Type B pancreatic cell (in vitro differentiated cells): ENCODE data around the gene STPG4. TPM values are rescaled to one million over a fixed set of nuclear protein-coding genes. Genes with fewer than 3 reads are reported as not detected.

Source experiments
- DNase-seq: peaks from one replicate; pipeline ENCODE4 v3.0.0; 2021; ENCODE audit warnings: mixed read lengths; ENCODE audit not compliant: unreplicated experiment; ENCODE audit errors: extremely low spot score
- H3K27ac Mint-ChIP-seq: 2 replicates; pipeline ENCODE4 v1.8.0; 2021; ENCODE audit warnings: mild to moderate bottlenecking, mixed read lengths
- H3K27me3 Mint-ChIP-seq: 2 replicates; pipeline ENCODE4 v1.8.0; 2021; ENCODE audit warnings: mixed read lengths
- H3K36me3 Mint-ChIP-seq: 2 replicates; pipeline ENCODE4 v1.8.0; 2021; ENCODE audit warnings: mixed read lengths
- H3K4me1 Mint-ChIP-seq: one replicate; pipeline ENCODE4 v1.8.0; 2021; ENCODE audit warnings: mixed read lengths; ENCODE audit not compliant: unreplicated experiment
- H3K4me3 Mint-ChIP-seq: 2 replicates; pipeline ENCODE4 v1.8.0; 2021; ENCODE audit warnings: mild to moderate bottlenecking, mixed read lengths
- H3K9me3 Mint-ChIP-seq: 2 replicates; pipeline ENCODE4 v1.8.0; 2021; ENCODE audit warnings: mixed read lengths
- total RNA-seq: library from RNA; stranded (reverse); gene quantifications from 2 replicates; pipeline ENCODE4 v1.2.1, GENCODE V29; 2021; ENCODE audit warnings: low replicate concordance
- TF ChIP-seq, protein P1 (sequence below): fragments of 200-600 bp; sonication (generic); conservative IDR thresholded peaks from 2 replicates; pipeline ENCODE4 v1.5.0; 2021; ENCODE audit warnings: antibody characterized with exemption, mild to moderate bottlenecking

STPG4 gene
- total RNA-seq, 1 donor from 2014 or later = 0.36 TPM

DNA sequence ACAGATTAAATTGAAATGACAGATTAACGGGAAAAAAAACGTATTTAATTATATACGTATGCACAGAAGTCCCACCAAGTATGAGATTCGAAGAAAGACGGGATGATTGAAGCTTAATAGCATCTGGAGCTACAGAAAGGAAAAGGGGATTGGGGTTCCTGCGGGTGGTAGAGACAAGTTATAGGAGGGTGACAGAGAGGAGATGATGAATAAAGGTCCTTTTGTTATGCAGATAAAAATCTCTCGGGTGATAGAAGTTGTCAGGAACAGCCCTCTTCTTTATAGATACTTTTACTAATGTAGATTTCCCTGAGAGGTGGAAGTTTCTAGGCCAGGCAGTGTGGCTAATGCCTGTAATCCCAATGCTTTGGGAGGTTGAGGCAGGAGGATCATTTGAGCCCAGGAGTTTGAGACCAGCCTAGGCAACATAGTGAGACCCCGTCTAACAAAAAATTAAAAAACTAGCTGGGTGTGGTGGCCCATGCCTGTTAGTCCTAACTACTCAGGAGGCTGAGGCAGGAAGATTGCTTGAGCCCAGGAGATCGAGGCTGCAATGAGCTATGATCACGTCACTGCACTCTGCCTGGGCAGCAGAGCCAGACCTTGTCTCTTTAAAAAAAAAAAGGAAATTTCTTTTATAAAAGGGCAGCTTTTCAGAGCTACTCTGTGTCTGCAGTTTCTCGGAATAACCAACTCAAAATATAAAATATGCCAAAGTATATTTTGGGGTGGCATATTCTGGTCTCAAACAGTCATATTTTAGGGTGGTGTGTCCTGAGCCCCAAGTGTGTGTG, 113.0 kb downstream of the STPG4 start:
- Mint-ChIP-seq H3K27ac (peak overlapping the region; percentile 83), H3K27me3 (no peaks in the 10 kb centered on the region), H3K36me3 (peaks cover 6% of the 10 kb centered on the region), H3K9me3 (no peaks in the 10 kb centered on the region), H3K4me1 (peaks cover 50% of the 10 kb centered on the region), H3K4me3 (peak overlapping the region; percentile 56)
- no peak for DNase-seq
- TF ChIP-seq, protein P1, sequence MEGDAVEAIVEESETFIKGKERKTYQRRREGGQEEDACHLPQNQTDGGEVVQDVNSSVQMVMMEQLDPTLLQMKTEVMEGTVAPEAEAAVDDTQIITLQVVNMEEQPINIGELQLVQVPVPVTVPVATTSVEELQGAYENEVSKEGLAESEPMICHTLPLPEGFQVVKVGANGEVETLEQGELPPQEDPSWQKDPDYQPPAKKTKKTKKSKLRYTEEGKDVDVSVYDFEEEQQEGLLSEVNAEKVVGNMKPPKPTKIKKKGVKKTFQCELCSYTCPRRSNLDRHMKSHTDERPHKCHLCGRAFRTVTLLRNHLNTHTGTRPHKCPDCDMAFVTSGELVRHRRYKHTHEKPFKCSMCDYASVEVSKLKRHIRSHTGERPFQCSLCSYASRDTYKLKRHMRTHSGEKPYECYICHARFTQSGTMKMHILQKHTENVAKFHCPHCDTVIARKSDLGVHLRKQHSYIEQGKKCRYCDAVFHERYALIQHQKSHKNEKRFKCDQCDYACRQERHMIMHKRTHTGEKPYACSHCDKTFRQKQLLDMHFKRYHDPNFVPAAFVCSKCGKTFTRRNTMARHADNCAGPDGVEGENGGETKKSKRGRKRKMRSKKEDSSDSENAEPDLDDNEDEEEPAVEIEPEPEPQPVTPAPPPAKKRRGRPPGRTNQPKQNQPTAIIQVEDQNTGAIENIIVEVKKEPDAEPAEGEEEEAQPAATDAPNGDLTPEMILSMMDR = no peak

DNA sequence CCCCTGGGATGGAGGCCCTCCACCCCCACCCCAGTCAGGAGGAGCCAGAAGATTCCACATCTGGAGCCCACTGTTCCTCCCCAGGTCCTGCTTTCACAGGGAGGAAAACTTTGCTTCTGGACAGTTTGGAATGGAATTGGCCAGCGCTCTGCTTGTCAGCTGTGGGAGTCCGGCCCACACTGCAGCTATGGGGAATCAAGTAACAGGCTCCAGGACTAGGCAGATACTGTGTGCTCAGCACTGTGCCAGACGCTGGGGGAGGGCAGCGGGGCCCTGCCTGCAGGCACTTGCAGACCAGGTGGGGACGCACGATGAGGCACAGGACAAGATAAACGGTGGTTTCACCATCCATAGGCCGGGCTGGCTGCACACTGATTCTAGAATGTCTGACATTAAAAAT, 114.0 kb downstream of the STPG4 start:
- Mint-ChIP-seq H3K27ac (peak overlapping the region; percentile 41), H3K4me3 (no peak overlapping the region), H3K27me3 (no peaks in the 10 kb centered on the region), H3K9me3 (no peaks in the 10 kb centered on the region), H3K4me1 (peaks cover 56% of the 10 kb centered on the region), H3K36me3 (peaks cover 6% of the 10 kb centered on the region)
- no peak for DNase-seq
- TF ChIP-seq, protein P1 = no peak

DNA sequence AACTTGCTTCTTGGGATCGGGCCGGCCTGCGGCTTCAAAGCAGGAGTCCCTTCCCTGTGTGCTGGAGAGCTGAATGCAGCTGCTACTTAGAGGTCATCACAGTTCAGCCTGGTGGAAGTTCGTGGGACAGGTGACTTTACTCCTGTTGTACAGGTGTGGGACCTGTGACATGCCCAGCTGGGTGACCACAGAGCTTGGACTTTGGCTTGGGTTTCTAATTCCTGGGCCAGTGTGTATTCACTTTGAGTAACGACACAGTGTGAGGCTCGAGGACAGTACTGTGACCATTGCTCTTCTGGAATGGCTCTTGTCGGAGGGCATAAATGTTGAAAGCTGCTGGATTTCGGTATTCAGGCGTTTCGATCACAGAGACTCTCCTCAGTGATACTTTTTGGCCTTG, 114.5 kb downstream of the STPG4 start:
- TF ChIP-seq, protein P1 = no peak
- H3K4me1 Mint-ChIP-seq = peaks cover 60% of the 10 kb centered on the region
- no peak for DNase-seq

DNA sequence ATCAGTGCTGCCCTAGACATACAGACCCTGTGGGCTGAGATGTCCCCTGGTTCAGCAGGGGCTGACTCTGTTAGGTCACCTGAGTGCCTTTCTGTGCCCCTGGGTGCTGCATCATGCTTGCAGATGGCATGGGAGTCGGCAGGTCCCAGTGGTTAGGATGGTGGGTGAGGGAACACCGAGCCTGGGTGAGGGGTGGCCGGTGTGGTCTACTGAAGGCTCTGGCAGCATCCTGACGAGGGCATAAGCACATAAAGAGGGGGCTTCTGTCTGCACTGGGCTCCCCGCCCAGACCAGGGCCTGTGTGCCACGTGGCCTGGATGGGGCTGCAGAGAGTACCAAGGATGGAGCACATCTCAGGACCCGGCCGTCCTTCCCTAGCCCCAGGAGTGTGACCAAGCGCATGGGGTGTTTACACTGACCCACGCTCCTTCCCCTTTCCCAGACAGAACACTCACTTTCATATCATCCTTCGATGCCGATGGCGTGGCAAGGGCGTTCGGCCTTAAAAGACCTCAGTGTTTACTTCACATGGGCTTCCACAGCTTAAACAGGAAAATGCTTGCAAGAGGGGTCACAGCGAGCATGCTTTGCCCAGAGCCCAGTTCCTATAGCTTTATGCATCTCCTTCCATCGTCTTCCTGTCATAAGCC, 115.1 kb downstream of the STPG4 start:
- Mint-ChIP-seq H3K4me3 (no peak overlapping the region), H3K9me3 (no peaks in the 10 kb centered on the region), H3K27me3 (no peaks in the 10 kb centered on the region), H3K4me1 (peaks cover 66% of the 10 kb centered on the region), H3K27ac (no peak overlapping the region), H3K36me3 (peaks cover 6% of the 10 kb centered on the region)
- no peak for DNase-seq
- TF ChIP-seq, protein P1 = no peak

More for the DNA sequence above, 114.5 kb downstream of the STPG4 start:
- no peaks in the 10 kb centered on the region for H3K27me3 Mint-ChIP-seq
- no peaks in the 10 kb centered on the region for H3K9me3 Mint-ChIP-seq
- peak overlapping the region; percentile 41 for H3K27ac Mint-ChIP-seq
- H3K4me3 Mint-ChIP-seq = no peak overlapping the region
- peaks cover 6% of the 10 kb centered on the region for H3K36me3 Mint-ChIP-seq

DNA sequence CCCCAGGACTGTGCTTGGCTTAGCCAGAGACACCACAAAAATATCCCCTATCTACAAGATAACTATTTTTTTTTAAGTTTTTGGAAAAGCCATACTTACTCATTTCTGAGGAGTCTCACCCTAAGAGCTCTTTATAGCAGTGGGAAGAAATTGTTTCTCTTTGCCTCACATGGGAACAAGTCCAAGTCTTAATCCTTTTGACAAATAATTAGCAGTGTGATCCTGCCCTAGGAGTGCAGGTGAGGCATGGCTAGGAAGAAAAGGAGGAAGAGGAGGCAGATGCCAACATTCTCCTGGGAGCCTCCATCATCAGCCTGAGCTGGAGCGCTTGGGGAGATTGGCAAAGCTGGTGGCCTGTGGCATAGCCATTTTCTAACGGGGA, 115.6 kb downstream of the STPG4 start:
- Mint-ChIP-seq H3K36me3 (peaks cover 6% of the 10 kb centered on the region), H3K27ac (peak overlapping the region; percentile 78), H3K9me3 (no peaks in the 10 kb centered on the region)

More for the DNA sequence above, 115.6 kb downstream of the STPG4 start:
- Mint-ChIP-seq H3K27me3 (no peaks in the 10 kb centered on the region), H3K4me3 (no peak overlapping the region), H3K4me1 (peaks cover 70% of the 10 kb centered on the region)
- TF ChIP-seq, protein P1 = no peak
- no peak for DNase-seq
